H9 (cell line): ENCODE measurements around the gene CFP. TPM values are rescaled to one million over a fixed set of nuclear protein-coding genes. Genes with fewer than 3 reads are reported as not detected.

ENCODE experiments used
- DNase-seq: peaks from one replicate; pipeline ENCODE4 v3.0.0-alpha.2; 2017
- H2AFZ ChIP-seq: one replicate; pipeline ENCODE4 v1.6.1; 2013; ENCODE audit warnings: mild to moderate bottlenecking, low read length, control low read depth, moderate library complexity
- H2AK5ac ChIP-seq: 2 replicates; pipeline ENCODE4 v1.6.1; 2013; ENCODE audit warnings: low read length, control low read depth, mixed read lengths; ENCODE audit not compliant: insufficient read length
- H2BK120ac ChIP-seq: one replicate; pipeline ENCODE4 v1.6.1; 2013; ENCODE audit warnings: low read depth, mild to moderate bottlenecking, low read length, control low read depth, inconsistent platforms; ENCODE audit not compliant: poor library complexity, severe bottlenecking
- H2BK12ac ChIP-seq: 2 replicates; pipeline ENCODE4 v1.6.1; 2013; ENCODE audit warnings: low read length, control low read depth, mixed read lengths, low read depth; ENCODE audit not compliant: insufficient read length
- H2BK15ac ChIP-seq: 2 replicates; pipeline ENCODE4 v1.6.1; 2013; ENCODE audit warnings: low read depth, low read length, control low read depth
- H2BK20ac ChIP-seq: one replicate; pipeline ENCODE4 v1.6.1; 2013; ENCODE audit warnings: low read depth, mild to moderate bottlenecking, low read length, control low read depth, inconsistent platforms; ENCODE audit not compliant: poor library complexity, severe bottlenecking
- H2BK5ac ChIP-seq: 2 replicates; pipeline ENCODE4 v1.6.1; 2013; ENCODE audit warnings: low read length, control low read depth, mixed read lengths; ENCODE audit not compliant: insufficient read length
- H3K14ac ChIP-seq: 2 replicates; pipeline ENCODE4 v1.6.1; 2013; ENCODE audit warnings: low read length, control low read depth; ENCODE audit not compliant: insufficient read depth
- H3K18ac ChIP-seq: 2 replicates; pipeline ENCODE4 v1.6.1; 2013; ENCODE audit warnings: low read depth, mild to moderate bottlenecking, mixed read lengths, low read length, control low read depth; ENCODE audit not compliant: insufficient read length
- H3K23ac ChIP-seq: 2 replicates; pipeline ENCODE4 v1.6.1; 2013; ENCODE audit warnings: low read length, control low read depth, mixed read lengths, low read depth; ENCODE audit not compliant: insufficient read length
- H3K23me2 ChIP-seq: 2 replicates; pipeline ENCODE4 v1.6.1; 2013; ENCODE audit warnings: low read depth, mild to moderate bottlenecking, mixed read lengths, low read length, control low read depth; ENCODE audit not compliant: insufficient read length, poor library complexity, severe bottlenecking
- H3K27ac ChIP-seq: 2 replicates; pipeline ENCODE4 v1.5.1; 2013; ENCODE audit warnings: low read length, control low read depth, mixed read lengths, low read depth; ENCODE audit not compliant: insufficient read length
- H3K27me3 ChIP-seq: 2 replicates; pipeline ENCODE4 v1.6.1; 2013; ENCODE audit warnings: low read length, control low read depth, inconsistent platforms; ENCODE audit not compliant: insufficient read depth
- H3K4ac ChIP-seq: 2 replicates; pipeline ENCODE4 v1.6.1; 2013; ENCODE audit warnings: low read depth, mild to moderate bottlenecking, control low read depth, inconsistent platforms, low read length, moderate library complexity
- H3K4me1 ChIP-seq: 2 replicates; pipeline ENCODE4 v1.6.1; 2013; ENCODE audit warnings: low read length, control low read depth, inconsistent platforms; ENCODE audit not compliant: insufficient read depth
- H3K4me2 ChIP-seq: 2 replicates; pipeline ENCODE4 v1.6.1; 2013; ENCODE audit warnings: low read length, control low read depth, mixed read lengths; ENCODE audit not compliant: insufficient read length, insufficient read depth
- H3K56ac ChIP-seq: 2 replicates; pipeline ENCODE4 v1.6.1; 2013; ENCODE audit warnings: low read depth, mild to moderate bottlenecking, mixed read lengths, low read length, control low read depth; ENCODE audit not compliant: insufficient read length
- H3K79me1 ChIP-seq: 2 replicates; pipeline ENCODE4 v1.6.1; 2013; ENCODE audit warnings: low read depth, mild to moderate bottlenecking, moderate library complexity, low read length, control low read depth, inconsistent platforms; ENCODE audit not compliant: insufficient read depth, poor library complexity, severe bottlenecking
- H3K79me2 ChIP-seq: 2 replicates; pipeline ENCODE4 v1.6.1; 2013; ENCODE audit warnings: low read length, control low read depth, inconsistent platforms; ENCODE audit not compliant: insufficient read depth
- H3K9ac ChIP-seq: 2 replicates; pipeline ENCODE4 v1.6.1; 2013; ENCODE audit warnings: low read length, control low read depth, mixed read lengths; ENCODE audit not compliant: insufficient read length; ENCODE audit errors: extremely low read depth
- H3K9me3 ChIP-seq: one replicate; pipeline ENCODE4 v1.6.1; 2013; ENCODE audit warnings: low read depth, low read length, inconsistent platforms; ENCODE audit not compliant: control insufficient read depth
- H3T11ph ChIP-seq: one replicate; pipeline ENCODE4 v1.6.1; 2013; ENCODE audit warnings: mild to moderate bottlenecking, low read length, control low read depth, inconsistent platforms
- H4K20me1 ChIP-seq: one replicate; pipeline ENCODE4 v1.6.1; 2013; ENCODE audit not compliant: control insufficient read depth, insufficient read length, insufficient read depth
- H4K5ac ChIP-seq: 2 replicates; pipeline ENCODE4 v1.6.1; 2013; ENCODE audit warnings: low read depth, mild to moderate bottlenecking, mixed read lengths, low read length, control low read depth; ENCODE audit not compliant: insufficient read length
- H4K8ac ChIP-seq: replicated peaks from 2 replicates; pipeline ENCODE4 v1.6.1; 2013; ENCODE audit warnings: low read length, control low read depth, mixed read lengths, low read depth; ENCODE audit not compliant: insufficient read length
- H4K91ac ChIP-seq: 2 replicates; pipeline ENCODE4 v1.6.1; 2013; ENCODE audit warnings: low read depth, mild to moderate bottlenecking, moderate library complexity, mixed read lengths, low read length, control low read depth; ENCODE audit not compliant: insufficient read length
- H3K27ac Mint-ChIP-seq, 3 experiments: 2 replicates in 2 of 3; 3 replicates in 1 of 3; pipeline ENCODE4 v1.8.0; 2020 to 2021; ENCODE audit warnings: mixed read lengths in 3 of 3, mild to moderate bottlenecking in 1 of 3, moderate library complexity in 1 of 3
- H3K27me3 Mint-ChIP-seq: 2 replicates; pipeline ENCODE4 v1.8.0; 2021; ENCODE audit warnings: low read depth, mild to moderate bottlenecking, moderate library complexity, mixed read lengths
- H3K36me3 Mint-ChIP-seq, 3 experiments: 2 replicates in 2 of 3; 3 replicates in 1 of 3; pipeline ENCODE4 v1.8.0; 2020 to 2021; ENCODE audit warnings: low read depth in 3 of 3, mixed read lengths in 3 of 3; ENCODE audit not compliant: insufficient read depth in 1 of 3
- H3K4me1 Mint-ChIP-seq, 2 experiments: 2 replicates each; pipeline ENCODE4 v1.8.0; 2020; ENCODE audit warnings: mixed read lengths in 2 of 2
- H3K4me3 Mint-ChIP-seq, 2 experiments: 2 replicates in 1 of 2; 3 replicates in 1 of 2; pipeline ENCODE4 v1.8.0; 2020 to 2021; ENCODE audit warnings: mild to moderate bottlenecking in 2 of 2, mixed read lengths in 2 of 2, moderate library complexity in 1 of 2
- H3K9me3 Mint-ChIP-seq, 2 experiments: 2 replicates in 1 of 2; 3 replicates in 1 of 2; pipeline ENCODE4 v1.8.0; 2020; ENCODE audit warnings: mild to moderate bottlenecking in 2 of 2, mixed read lengths in 2 of 2, moderate library complexity in 1 of 2
- CTCF ChIP-seq: fragments of 200-600 bp; sonication (generic); conservative IDR thresholded peaks from 3 replicates; pipeline ENCODE4 v1.8.0; 2021; ENCODE audit warnings: antibody characterized with exemption, mild to moderate bottlenecking
- WGBS: extraction: QIAGEN DNeasy Blood & Tissue Kit; methylation state at CpG from one replicate; pipeline ENCODE4 v1.1.7; 2013; ENCODE audit warnings: missing lambda C conversion rate, low lambda C conversion rate, mixed read lengths; ENCODE audit not compliant: insufficient read length; ENCODE audit errors: extremely low coverage; 5-methylcytosine and 5-hydroxymethylcytosine counted together
- total RNA-seq: library from RNA; stranded (reverse); gene quantifications from 2 replicates; pipeline ENCODE4 v1.2.1, GENCODE V29; 2021

Gene CFP
- total RNA-seq, 1 experiment from 2014 or later = 2.3 TPM

GRCh38 chrX:47574076-47574546 lies 55.6 kb downstream of the CFP start:
- Histone ChIP-seq H2BK15ac (no peak overlapping the region), H3K23me2 (no peaks in the 10 kb centered on the region), H4K8ac (no peak overlapping the region), H2BK120ac (no peak overlapping the region), H2BK5ac (no peak overlapping the region), H2BK12ac (no peak overlapping the region), H3K23ac (no peak overlapping the region), H3T11ph (no peak overlapping the region), H3K27ac (no peak overlapping the region), H3K4ac (no peak overlapping the region), H4K5ac (no peak overlapping the region), H3K9ac (no peak overlapping the region), H4K20me1 (no peaks in the 10 kb centered on the region), H3K14ac (peak overlapping the region; percentile 85), H2AK5ac (no peak overlapping the region), H3K79me1 (no peaks in the 10 kb centered on the region), H4K91ac (no peak overlapping the region), H3K79me2 (no peaks in the 10 kb centered on the region), H3K27me3 (no peaks in the 10 kb centered on the region), H2AFZ (no peak overlapping the region), H3K18ac (peak overlapping the region; percentile 65), H3K4me1 (peaks cover 3% of the 10 kb centered on the region; the same call in 1 of the 2 replicates), H3K4me2 (peak overlapping the region; percentile 11), H3K56ac (no peak overlapping the region), H2BK20ac (no peak overlapping the region), H3K9me3 (peaks cover 40% of the 10 kb centered on the region)
- WGBS = no CpG with 5 or more reads among the region's 41 CpGs
- peaks cover 82 to 89% of the 10 kb centered on the region in 2 experiments for H3K9me3 Mint-ChIP-seq
- H3K4me1 Mint-ChIP-seq = peaks cover 13 to 35% of the 10 kb centered on the region in 2 experiments
- peaks cover 35 to 44% (median 38%) of the 10 kb centered on the region in 3 experiments for H3K36me3 Mint-ChIP-seq
- TF ChIP-seq CTCF = no peak
- H3K27ac Mint-ChIP-seq = no peak overlapping the region
- peak overlapping the region in 1 of 2 experiments; percentile 68; a peak in 2 of 5 replicates for H3K4me3 Mint-ChIP-seq
- no peak for DNase-seq
- H3K27me3 Mint-ChIP-seq = peaks cover 3% of the 10 kb centered on the region; the same call in 1 of the 2 replicates
